ENCODE data around the gene TSPAN18. TPM values are rescaled to one million over a fixed set of nuclear protein-coding genes. Genes with fewer than 3 reads are reported as not detected.

The TSPAN18 gene
- total and polyA plus RNA-seq, 2 of the 8 experiments (the other 6 are each of a cell fraction or from before 2014, with no cell fraction given), result 5.2 to 10.2 TPM

DNA sequence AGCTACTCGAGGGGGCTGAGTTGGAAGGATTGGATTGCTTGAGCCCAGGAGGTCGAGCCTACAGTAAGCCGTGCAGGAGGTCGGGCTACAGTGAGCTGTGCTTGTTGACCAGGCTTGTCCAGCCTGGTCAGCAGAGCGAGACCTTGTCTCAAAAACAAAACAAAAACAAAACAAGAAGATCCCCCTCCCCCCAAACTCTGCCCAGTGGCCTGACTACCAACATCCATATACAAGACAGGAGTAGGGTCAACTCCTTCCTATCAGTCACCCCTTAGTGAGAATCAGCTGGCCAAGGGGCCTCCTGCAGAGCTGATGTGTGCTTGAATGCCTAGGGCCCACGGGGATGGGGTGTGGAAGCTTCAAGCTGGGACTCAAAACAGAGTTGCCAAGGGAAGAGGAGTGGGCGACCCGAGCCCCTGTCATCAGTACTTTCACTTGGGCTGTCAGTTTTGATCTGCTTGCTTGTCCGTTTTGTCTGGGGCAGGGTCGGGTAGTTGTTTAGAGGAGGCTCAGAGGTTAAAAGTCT is 942 bp upstream of the TSPAN18 start (continued):
- TF ChIP-seq, protein P1, sequence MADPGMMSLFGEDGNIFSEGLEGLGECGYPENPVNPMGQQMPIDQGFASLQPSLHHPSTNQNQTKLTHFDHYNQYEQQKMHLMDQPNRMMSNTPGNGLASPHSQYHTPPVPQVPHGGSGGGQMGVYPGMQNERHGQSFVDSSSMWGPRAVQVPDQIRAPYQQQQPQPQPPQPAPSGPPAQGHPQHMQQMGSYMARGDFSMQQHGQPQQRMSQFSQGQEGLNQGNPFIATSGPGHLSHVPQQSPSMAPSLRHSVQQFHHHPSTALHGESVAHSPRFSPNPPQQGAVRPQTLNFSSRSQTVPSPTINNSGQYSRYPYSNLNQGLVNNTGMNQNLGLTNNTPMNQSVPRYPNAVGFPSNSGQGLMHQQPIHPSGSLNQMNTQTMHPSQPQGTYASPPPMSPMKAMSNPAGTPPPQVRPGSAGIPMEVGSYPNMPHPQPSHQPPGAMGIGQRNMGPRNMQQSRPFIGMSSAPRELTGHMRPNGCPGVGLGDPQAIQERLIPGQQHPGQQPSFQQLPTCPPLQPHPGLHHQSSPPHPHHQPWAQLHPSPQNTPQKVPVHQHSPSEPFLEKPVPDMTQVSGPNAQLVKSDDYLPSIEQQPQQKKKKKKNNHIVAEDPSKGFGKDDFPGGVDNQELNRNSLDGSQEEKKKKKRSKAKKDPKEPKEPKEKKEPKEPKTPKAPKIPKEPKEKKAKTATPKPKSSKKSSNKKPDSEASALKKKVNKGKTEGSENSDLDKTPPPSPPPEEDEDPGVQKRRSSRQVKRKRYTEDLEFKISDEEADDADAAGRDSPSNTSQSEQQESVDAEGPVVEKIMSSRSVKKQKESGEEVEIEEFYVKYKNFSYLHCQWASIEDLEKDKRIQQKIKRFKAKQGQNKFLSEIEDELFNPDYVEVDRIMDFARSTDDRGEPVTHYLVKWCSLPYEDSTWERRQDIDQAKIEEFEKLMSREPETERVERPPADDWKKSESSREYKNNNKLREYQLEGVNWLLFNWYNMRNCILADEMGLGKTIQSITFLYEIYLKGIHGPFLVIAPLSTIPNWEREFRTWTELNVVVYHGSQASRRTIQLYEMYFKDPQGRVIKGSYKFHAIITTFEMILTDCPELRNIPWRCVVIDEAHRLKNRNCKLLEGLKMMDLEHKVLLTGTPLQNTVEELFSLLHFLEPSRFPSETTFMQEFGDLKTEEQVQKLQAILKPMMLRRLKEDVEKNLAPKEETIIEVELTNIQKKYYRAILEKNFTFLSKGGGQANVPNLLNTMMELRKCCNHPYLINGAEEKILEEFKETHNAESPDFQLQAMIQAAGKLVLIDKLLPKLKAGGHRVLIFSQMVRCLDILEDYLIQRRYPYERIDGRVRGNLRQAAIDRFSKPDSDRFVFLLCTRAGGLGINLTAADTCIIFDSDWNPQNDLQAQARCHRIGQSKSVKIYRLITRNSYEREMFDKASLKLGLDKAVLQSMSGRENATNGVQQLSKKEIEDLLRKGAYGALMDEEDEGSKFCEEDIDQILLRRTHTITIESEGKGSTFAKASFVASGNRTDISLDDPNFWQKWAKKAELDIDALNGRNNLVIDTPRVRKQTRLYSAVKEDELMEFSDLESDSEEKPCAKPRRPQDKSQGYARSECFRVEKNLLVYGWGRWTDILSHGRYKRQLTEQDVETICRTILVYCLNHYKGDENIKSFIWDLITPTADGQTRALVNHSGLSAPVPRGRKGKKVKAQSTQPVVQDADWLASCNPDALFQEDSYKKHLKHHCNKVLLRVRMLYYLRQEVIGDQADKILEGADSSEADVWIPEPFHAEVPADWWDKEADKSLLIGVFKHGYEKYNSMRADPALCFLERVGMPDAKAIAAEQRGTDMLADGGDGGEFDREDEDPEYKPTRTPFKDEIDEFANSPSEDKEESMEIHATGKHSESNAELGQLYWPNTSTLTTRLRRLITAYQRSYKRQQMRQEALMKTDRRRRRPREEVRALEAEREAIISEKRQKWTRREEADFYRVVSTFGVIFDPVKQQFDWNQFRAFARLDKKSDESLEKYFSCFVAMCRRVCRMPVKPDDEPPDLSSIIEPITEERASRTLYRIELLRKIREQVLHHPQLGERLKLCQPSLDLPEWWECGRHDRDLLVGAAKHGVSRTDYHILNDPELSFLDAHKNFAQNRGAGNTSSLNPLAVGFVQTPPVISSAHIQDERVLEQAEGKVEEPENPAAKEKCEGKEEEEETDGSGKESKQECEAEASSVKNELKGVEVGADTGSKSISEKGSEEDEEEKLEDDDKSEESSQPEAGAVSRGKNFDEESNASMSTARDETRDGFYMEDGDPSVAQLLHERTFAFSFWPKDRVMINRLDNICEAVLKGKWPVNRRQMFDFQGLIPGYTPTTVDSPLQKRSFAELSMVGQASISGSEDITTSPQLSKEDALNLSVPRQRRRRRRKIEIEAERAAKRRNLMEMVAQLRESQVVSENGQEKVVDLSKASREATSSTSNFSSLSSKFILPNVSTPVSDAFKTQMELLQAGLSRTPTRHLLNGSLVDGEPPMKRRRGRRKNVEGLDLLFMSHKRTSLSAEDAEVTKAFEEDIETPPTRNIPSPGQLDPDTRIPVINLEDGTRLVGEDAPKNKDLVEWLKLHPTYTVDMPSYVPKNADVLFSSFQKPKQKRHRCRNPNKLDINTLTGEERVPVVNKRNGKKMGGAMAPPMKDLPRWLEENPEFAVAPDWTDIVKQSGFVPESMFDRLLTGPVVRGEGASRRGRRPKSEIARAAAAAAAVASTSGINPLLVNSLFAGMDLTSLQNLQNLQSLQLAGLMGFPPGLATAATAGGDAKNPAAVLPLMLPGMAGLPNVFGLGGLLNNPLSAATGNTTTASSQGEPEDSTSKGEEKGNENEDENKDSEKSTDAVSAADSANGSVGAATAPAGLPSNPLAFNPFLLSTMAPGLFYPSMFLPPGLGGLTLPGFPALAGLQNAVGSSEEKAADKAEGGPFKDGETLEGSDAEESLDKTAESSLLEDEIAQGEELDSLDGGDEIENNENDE (IDR thresholded peaks at IDR 0.05; ENCODE audit: insufficient replicate concordance, low read length), result no peak
- TF ChIP-seq CBX5 (IDR thresholded peaks at IDR 0.05; ENCODE audit: low read depth, low read length), result no peak
- TF ChIP-seq CTBP2 (IDR thresholded peaks at IDR 0.05; ENCODE audit: borderline replicate concordance, insufficient read depth, insufficient read length, low read length), result peak; percentile 13
- TF ChIP-seq BCL11A (IDR thresholded peaks at IDR 0.05; ENCODE audit: low read depth in 2 of 2, low read length in 2 of 2), result no peak
- TF ChIP-seq EZH2 (IDR thresholded peaks at IDR 0.05; ENCODE audit: low read depth, low read length, severe bottlenecking), result peak; percentile 29
- TF ChIP-seq POU5F1 (IDR thresholded peaks at IDR 0.05; ENCODE audit: low read depth, low read length), result no peak
- TF ChIP-seq TBP (IDR thresholded peaks at IDR 0.05; ENCODE audit: low read depth, low read length), result no peak
- no peak for TF ChIP-seq JUN (IDR thresholded peaks at IDR 0.05; ENCODE audit: low read depth, low read length)
- no peak for TF ChIP-seq CREB1 (IDR thresholded peaks at IDR 0.05)
